Stimulated activated CD4-positive, alpha-beta T cell treated with anti-CD3 and anti-CD28 coated beads, Interleukin-1b, Interleukin-23, amount 100 ng/mL, for 4 hours (primary cell): ENCODE results near the gene IL11RA.
"Not testable (repeated sequence)": the region's sequence is repeated elsewhere in the genome, so short reads cannot be mapped to it uniquely, and the experiment has no call there.

Experiments used
- DNase-seq, 2 donors: peaks; one replicate each; pipeline ENCODE4 v3.0.0-alpha.2; 2020; ENCODE audit warnings: low read depth in 2 of 2

Gene IL11RA

DNA sequence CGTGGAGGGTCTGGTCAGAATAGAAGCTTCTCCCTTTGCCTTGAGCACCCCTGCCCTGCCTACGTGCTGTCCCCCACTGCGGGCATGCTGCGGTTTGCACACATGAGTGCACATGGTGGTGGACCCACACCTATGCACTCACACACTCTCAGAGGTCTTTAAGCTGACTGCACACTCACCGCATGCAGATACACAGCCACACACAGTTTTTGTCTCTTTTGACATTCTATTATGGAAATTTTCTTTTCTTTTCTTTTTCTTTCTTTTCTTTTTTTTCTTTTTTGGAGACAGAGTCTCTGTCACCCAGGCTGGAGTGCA, 22.5 kb upstream of the IL11RA start:
- DNase-seq, result no peak

DNA sequence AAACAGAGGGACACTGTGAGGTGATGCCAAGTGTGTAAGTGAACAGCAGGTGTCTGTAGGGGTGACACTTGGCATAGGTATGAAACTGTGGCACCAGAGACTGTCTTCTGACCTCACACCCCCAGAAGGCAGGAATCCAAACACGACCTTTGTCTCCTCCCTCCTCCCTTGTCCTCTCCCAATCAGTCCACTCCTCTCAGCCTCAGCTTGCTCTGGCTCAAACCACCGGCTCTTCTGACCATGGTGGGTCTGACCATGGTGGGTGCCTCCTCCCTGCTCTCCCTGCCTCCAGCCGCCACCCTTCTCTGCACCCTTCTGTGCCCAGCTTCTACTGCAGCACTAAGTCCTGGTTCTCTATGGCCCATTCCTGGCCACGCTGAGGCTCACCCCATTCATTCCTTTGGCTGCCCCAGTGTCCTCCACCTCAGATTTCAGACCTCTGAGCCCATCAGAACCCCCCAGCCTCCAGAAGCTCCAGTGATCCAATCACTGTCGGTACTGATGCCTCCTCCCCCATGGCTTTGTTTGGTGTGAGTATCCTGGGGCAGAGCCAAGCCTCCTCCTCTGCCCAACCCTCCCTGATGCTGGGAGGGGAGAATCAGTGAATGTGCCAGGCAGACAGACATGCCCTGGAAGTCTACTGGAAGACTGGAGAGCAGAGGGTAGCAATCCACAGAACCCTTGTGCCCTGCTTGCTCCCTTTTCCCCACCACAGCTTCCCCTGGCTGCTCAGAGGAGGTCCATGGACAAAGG, 21.4 kb upstream of the IL11RA start:
- no peak for DNase-seq

- no peak for DNase-seq
Measured at GRCh38 chr9:34633166-34633565, 18.8 kb upstream of the IL11RA start.

DNA sequence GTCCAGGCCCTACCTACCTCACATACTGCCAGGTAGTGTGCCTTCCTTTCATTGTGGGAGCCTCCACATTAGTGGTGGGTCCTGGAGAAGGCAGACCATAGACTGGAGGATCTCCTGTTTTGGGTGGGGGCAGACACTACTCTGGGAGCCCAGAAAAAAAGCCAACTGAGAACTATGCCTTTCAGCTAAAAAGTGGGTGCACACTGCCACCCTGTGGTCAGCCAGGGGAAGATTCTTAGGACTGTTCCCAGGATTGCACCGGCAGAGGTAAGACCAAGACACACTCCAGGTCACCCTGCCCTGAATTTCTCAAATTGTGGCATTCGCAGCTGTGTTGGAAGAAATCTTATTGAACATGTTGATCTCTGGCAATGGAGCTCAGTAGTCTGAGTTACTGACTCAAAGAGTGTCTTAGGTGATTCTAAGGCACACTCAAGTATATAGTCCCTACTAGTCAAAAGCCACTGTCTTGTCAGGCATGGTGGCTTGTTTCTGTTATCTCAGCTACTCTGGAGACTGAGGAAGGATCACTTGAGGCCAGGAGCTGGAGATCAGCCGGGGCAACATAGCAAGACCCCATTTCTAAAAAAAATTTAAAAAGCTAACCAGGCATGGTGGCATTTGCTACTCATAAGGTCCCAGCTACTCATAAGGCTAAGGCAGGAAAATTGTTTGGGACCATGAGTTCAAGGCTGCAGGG, 18.0 kb upstream of the IL11RA start:
- DNase-seq, result peak; percentile 68 to 71

DNA sequence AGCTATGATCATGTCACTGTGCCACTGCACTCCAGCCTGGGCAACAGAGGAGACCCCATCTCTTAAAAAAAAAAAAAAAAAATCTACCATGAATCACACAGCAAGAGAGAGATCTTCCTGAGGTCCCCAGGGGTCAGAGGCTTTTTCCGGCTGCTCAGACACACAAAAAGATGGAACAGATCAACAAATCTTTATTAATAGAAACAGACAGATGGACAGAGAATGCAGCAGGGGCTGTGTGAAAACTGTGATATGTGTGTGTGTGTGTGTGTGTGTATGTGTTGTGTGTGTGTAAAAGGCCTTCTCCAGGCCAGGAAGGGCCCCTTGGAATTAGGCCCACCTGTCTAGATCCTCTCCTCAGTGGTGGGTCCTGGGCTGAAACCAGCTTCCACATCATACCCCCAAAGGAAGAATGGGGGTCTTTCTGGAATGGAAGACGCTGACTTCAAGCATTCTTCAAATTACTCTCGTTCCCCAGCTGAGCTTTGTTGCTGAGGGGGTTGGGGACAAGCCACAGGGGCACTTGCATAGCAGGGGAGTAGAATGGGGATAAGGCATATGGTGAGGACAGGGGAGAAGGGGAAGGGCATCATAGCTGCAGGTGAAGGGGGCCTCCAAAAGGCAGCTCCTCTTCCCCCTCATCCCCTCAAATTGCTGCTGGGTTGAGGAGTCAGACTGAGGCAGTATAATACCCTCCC, 17.3 kb upstream of the IL11RA start:
- DNase-seq, result no peak

GRCh38 chr9:34635556-34635955, 16.4 kb upstream of the IL11RA start:
- no peak for DNase-seq

DNA sequence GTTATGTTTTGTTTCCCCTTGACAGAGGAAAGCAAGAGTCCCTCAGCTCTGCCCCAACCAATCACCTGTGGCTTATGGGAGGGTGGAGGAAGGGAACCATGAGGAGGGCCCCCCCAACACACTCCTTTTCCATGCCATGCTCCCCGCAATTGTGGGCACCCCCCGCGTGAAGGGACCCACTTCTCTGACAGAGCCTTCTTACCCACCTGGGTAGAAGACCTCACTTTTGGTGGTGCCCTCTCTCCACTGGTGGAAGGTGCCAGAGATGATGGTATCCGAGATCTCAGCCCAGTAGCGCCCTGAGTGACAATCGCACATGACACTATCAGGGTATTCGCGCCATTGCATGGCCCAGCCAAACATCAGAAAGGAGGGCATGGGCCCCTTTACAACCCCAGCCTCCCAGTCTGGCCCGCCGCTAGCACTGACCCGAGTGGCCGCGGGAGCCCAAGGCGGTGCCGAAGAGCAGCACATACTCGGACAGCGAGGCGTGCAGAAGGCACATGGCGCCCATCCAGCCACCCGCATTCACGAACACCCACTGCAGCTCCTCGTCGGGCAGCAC, 15.1 kb upstream of the IL11RA start:
- DNase-seq, result no peak

DNA sequence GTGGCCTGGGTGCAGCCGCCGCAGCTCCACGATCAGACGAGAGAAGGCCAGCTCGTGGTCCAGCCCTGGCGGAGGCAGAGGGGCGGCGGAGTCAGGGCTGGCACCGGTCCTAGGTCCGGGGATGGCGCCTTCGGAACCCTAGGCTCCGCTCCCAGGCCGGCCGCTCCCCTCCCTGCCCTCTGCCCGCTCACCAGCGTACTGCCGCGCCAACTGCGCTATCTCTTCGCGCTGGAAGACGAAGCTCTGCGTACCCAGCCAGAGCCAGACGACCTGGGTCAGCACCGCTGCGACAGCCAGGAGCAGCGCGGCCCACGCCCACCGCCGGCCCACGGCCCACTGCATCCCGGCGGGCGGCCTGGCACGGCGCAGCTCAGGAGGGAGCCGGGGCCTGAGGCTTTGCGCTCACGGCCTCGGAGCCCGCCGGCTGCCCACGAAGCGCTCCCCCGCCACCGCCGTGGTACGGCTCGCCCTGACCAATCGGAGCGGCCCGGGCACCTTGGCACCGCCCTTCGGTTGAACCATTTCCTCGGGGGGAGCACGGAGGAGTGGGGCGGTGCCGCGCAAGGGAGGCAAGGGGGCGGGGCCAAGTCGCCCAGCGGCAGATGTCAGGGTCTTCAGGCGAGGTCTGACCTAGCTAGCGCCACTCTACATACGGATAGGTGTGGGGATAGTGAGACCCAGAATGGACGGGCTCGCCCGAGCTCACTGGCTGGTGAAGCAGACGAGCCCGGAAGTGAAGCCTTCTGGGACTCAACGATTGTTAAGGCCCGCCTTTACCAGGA, 14.4 kb upstream of the IL11RA start, which contains the start of gene SIGMAR1:
SIGMAR1 (minus strand) TSS at position 432 of the 782 bp plus-strand sequence; CDS start at position 342, 90 bp downstream.
- peak; percentile 91 to 92 for DNase-seq

- no peak for DNase-seq
Measured at GRCh38 chr9:34638138-34638445, 13.9 kb upstream of the IL11RA start.

DNA sequence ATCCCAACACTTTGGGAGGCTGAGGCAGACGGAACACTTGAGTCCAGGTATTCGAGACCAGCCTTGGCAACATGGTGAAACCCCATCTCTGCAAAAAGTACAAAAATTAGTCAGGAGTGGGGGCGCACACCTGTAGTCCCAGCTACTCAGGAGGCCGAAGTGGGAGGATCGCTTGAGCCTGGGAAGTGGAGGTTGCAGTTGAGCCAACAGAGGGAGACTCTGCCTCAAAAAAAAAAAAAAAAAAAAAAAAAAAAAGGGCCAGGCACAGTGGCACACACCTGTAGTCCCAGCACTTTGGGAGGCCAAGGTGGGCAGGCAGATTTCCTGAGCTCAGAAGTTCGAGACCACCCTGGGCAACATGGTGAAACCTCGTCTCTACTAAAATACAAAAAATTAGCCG, 12.7 kb upstream of the IL11RA start:
- not testable (repeated sequence) for DNase-seq

DNA sequence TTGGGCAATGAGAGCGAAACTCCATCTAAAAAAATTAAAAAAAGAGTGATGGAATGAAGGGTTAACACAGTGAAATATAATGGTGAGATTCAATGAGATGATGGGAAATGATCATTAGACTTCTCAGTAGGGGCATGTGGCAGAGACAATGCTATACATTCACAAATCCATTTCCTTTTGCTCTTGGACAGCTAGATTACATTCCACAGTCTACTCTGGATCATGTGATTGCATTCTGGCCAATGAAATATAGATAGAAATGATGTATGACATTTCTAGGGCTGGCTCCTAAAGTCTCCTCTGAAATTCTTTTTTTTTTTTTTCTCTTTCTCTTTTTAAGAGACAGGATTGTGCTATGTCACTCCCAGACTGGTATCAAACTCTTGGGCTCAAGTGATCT, 9.3 kb upstream of the IL11RA start:
- DNase-seq, result no peak

DNA sequence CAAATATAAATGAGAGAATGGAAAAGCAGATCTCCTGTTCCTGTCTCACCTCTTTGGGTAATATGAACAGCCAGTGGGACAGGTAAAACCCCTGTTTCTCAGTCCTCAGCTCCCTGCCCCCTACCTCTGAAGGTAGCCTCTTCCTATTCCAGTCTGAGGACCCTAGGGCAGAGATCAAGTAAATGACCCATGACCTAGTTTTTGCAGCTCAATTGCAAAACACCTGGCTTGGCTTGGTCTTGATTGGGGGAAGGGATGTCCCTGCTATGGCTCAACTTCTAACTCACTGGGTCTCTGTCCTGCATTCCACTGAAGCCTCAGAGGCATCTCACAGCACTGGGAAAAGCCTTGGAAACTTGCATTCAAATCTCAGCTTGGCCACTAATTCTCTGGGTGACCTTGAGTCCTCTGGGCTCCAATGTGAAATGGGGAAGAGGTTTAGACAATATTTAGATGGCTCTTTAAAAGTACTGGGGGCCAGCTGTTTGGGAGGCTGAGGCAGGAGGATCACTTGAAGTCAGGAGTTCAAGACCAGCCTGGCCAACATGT, 7.1 kb upstream of the IL11RA start:
- DNase-seq, result no peak

GRCh38 chr9:34646211-34647083, 5.5 kb upstream of the IL11RA start, which contains the start of gene GALT:
GALT (plus strand) TSS chr9:34646675; CDS start chr9:34646705, 30 bp downstream.
- peak; percentile 97 to 98 for DNase-seq

- DNase-seq, result no peak
Measured at GRCh38 chr9:34647084-34647403, 4.9 kb upstream of the IL11RA start.

- no peak for DNase-seq
Measured at GRCh38 chr9:34647651-34648050, 4.3 kb upstream of the IL11RA start.

DNA sequence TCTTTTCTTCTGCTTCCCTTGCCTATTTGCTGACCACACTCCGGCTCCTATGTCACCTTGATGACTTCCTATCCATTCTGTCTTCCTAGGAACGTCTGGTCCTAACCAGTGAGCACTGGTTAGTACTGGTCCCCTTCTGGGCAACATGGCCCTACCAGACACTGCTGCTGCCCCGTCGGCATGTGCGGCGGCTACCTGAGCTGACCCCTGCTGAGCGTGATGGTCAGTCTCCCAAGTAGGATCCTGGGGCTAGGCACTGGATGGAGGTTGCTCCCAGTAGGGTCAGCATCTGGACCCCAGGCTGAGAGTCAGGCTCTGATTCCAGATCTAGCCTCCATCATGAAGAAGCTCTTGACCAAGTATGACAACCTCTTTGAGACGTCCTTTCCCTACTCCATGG, 3.3 kb upstream of the IL11RA start:
- no peak for DNase-seq

DNA sequence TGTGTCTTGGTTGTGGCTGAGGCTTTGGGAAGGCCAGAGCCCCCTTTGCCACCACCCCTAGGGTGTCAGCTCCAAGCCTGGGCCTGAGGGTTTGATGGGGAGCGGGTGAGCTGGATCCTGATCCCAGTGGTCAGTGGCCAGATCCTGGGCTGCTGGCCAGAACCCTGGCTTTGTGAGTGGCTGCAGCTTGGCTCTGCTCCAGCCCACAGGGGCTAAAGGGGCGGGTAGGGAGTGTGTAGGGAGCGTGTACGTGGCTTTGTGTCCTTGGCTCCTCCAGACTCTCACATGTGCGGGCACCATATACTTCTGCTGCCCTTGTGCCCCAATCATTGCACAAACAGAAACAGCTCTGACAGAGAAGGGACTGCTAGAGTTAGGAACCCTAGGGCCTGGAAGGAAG, 1.2 kb upstream of the IL11RA start:
- DNase-seq, result no peak

GRCh38 chr9:34651321-34651720, 664 bp upstream of the IL11RA start:
- DNase-seq, result no peak

- no peak for DNase-seq
Measured at GRCh38 chr9:34652602-34653000, 616 bp downstream of the IL11RA start.

GRCh38 chr9:34653151-34654072, 1.4 kb downstream of the IL11RA start:
- no peak for DNase-seq
